HK-2 (cell line): ENCODE data around the gene ST7.

Experiments used
- DNase-seq: peaks from one replicate; pipeline ENCODE4 v3.0.0-alpha.2; 2018; ENCODE audit not compliant: unreplicated experiment

ST7 gene

DNA sequence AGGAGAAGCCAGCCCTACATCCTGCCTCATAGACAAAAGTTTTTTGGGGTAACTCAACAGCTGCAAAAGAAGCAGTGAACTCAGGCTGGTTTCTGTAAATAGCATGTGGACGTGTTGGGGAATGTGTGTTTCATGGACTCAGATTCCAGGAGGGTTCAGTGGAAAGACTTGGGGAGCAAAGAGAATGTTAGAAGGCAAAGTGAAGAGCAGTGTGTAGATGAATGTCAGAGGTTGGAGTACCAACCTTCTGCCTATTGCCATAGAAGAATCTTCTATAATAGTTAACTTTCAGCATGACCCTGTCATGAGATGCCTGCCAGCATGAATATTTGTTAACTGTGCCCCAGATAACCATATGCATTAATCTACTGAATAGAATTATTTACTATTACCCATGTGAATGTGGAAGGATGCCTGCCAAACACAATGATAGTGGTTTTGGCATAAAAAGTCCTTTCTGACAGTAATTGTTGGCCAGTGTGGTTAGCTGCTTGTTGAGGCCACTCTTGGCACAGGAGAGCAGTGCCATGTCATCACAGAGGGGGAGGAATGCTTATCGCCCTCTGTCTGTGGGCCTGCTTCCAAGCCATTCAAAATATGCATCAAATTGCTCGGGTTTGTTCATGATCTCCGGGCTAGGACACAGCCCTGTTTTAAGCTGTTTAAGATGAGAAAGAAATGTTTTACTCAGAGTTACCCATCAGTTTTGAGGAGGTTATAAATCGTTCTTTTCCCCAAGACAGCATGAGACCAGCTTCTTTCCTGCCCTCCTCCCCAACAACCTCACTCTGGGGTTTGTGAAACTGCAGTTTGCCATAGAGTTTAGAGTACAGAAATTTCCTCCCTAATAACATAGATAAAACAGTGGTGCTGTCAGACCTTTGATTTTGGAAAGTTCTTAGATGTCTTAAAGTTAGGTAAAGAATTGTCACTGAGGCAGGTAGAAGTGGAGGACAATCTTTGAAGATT is 204.2 kb downstream of the ST7 start:
- DNase-seq, result no peak

GRCh38 chr7:117158941-117159697 is 205.8 kb downstream of the ST7 start:
- DNase-seq, result no peak

DNA sequence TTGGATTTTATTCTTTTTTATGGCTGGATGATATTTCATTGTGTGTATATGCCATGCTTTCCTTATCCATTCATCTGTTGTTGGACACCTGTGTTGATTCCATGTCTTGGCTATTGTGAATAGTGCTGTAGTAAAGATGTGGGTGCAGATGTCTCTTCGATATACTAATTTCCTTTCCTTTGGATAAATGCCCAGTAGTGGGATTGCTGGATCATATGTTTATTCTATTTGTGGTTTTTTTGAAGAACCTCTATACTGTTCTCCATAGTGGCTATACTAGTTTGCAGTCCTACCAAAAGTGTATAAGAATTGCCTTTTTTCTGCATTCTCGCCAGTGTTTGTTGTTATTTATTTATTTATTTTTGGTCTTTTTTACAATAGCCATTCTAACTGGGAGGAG is 209.8 kb downstream of the ST7 start:
- no peak for DNase-seq

- no peak for DNase-seq
Observed at GRCh38 chr7:117164620-117165019, 211.3 kb downstream of the ST7 start.

- no peak for DNase-seq
Observed at GRCh38 chr7:117165656-117166055, 212.4 kb downstream of the ST7 start.

GRCh38 chr7:117169907-117170306 is 216.6 kb downstream of the ST7 start:
- no peak for DNase-seq

DNA sequence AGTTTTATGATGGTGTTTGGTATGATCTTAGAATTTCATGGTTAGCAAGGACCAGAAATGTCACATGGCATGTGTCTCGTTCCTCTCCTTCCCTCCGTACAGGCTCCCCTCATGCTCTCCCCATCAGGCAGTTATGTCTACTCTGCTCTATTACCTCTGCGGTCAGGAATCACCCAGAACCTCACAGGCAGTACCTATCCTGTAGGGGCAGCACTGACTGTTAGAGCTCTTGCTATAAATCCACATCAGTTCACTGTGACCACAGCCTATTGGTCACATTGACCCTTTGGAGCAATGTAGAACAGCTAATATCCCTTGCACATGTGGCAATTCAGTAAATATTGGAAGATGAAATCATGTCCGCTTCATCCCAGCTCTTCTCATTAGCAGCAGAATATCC is 217.8 kb downstream of the ST7 start:
- DNase-seq, result no peak

GRCh38 chr7:117172283-117172682 is 219.0 kb downstream of the ST7 start:
- no peak for DNase-seq

DNA sequence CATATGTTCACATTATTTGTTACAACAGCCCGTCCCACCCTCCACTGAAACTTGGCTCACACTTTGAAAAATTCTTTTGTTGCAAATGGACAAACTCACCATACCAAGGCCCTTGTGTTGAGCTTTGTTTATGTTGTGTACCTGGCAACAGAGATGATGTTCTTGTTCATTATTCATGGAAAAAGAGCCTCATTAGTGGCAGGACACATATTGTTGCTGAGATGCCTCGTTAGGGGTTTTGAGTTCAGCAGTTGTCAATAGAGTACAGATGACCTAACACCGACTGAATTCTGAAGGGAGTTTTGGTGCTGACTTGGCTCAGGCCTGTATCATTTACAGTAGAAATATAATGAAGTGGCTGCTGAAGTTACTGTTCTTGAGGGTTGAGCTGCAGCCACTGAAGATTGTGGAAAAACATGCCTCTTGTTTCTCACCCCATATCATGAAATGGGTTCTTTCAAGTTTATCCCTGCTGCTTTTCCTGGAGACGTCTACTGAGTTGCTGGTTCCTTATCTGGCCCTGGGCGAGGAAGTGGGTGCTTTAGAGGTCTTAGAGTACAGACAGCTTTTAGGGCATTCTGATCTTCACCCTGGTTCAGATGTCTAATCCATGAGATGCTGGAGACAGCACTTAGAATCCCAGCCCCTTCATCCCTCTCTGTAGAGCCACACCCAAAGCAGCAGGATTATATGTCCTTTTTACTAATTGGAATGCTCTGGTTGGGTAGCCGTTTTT is 219.9 kb downstream of the ST7 start:
- no peak for DNase-seq

GRCh38 chr7:117176206-117176605 is 222.9 kb downstream of the ST7 start:
- DNase-seq, result no peak

- DNase-seq, result no peak
Observed at GRCh38 chr7:117178600-117178999, 225.3 kb downstream of the ST7 start.

GRCh38 chr7:117179701-117180100 is 226.4 kb downstream of the ST7 start:
- DNase-seq, result no peak

- DNase-seq, result no peak
Observed at GRCh38 chr7:117183729-117184128, 230.4 kb downstream of the ST7 start.

DNA sequence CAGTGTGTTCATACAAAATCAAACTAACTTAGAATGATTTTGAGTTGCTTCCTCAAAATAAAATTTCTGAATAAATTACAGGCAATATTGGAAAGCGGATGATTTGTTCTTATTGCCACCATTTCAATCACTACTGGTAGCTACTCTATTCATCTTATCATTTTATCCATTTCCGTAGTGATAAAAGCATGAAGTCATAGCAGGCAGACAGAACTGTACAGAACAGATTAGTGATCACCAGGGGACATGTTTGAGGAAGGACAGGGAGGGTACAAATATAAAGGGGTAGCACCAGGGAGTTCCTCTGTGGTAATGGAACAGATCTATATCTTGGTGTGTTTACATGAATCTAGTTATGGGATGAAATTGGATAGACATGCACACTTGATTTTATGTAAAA is 231.1 kb downstream of the ST7 start:
- no peak for DNase-seq

GRCh38 chr7:117185124-117185523 is 231.8 kb downstream of the ST7 start:
- no peak for DNase-seq

GRCh38 chr7:117186218-117187010 is 233.1 kb downstream of the ST7 start:
- DNase-seq, result no peak

DNA sequence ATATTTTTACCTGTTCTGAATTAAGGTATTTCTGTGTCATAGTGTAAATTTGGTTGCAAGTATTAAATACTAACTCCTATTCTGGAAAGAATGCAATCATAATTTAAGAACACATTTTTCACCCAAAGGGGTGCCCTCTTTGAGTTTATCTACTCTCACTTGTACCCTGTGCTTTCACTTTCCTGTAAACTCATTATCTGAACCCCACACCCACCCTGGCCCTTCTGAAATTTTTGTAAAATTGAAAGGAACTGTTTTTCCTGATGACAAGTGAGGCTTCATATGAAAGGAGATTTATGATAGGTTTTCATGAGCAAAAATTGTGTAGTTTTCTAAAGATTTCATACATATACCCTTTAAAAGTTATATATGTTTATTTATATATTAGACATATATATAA is 235.1 kb downstream of the ST7 start:
- no peak for DNase-seq

DNA sequence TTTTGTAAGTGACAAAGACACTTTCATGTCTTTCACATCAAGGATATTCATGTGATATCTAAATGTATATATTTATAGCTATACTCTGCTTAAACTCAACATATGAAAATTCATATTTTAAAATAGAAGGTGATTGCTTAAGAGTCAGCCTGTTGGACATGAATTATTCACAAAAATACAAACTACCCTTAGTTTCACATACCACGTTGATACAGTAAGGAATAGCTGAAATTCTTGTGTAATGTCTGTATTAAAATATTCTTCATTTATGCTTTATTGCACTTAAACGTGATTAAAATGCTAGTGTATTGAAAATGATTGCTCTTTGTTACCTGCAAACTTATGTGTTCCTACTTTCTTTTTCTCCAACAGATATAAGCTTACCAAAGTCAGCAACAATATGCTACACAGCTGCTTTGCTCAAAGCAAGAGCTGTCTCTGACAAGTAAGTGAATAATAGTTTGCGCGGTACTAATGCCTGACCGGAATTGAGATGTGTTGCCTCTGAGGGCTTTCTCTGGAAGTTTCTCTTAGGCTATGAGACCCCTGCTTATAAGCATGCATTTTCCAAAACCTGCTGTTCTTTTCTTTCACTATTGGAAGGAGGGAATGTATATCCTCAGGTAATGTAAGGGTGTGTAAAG is 235.8 kb downstream of the ST7 start:
- DNase-seq, result no peak

- DNase-seq, result no peak
Observed at GRCh38 chr7:117190104-117190503, 236.8 kb downstream of the ST7 start.

DNA sequence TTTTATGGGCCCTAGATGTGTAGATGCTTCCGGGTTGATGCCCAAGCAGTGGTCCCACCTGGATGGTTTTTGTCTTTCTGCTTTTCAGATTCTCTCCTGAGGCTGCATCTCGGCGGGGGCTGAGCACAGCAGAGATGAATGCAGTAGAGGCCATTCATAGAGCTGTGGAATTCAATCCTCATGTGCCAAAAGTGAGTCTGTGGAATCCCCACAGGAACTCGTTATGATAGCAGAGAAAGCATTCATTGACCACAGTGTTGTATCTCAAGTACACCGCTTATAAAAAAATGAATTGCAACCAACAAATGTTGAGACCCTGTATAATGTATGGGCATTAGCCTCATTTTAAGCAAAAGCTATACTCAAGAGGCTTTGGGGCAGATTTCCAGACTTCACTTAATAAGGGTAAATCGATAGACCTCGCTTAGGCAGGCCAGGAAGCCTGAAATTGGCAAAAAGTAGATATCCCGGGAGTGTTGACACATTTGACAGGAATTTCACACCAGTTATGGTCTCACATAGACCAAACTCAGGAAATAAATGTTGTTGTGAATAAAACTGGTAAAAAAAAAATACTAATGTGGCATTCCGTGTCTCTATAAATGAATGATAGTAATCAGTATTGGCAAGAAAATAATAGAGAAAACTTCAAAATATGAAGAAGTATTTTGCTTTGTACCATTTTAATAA is 237.6 kb downstream of the ST7 start:
- DNase-seq, result no peak
